Coronary artery (tissue), 2 donors: ENCODE results near the gene AASDH.

Source experiments
- DNase-seq: peaks from one replicate; pipeline ENCODE4 v3.0.0-alpha.2; 2017; ENCODE audit warnings: low spot score
- H3K27ac ChIP-seq, 2 donors: fragments of 200-600 bp; sonication (generic); one replicate each; pipeline ENCODE4 v1.5.1; 2016 to 2019
- H3K4me3 ChIP-seq: fragments of 200-600 bp; sonication (generic); 2 replicates; pipeline ENCODE4 v1.5.1; 2016; ENCODE audit warnings: mild to moderate bottlenecking, moderate library complexity
- TF ChIP-seq, protein P1 (sequence below): fragments of 200-600 bp; sonication (generic); IDR thresholded peaks from one replicate; pipeline ENCODE4 v1.5.1; 2019; ENCODE audit warnings: antibody characterized with exemption

The AASDH gene

GRCh38 chr4:56427179-56427578 lies 39.9 kb upstream of the AASDH start:
- no peak overlapping the region for H3K4me3 ChIP-seq
- TF ChIP-seq, protein P1, sequence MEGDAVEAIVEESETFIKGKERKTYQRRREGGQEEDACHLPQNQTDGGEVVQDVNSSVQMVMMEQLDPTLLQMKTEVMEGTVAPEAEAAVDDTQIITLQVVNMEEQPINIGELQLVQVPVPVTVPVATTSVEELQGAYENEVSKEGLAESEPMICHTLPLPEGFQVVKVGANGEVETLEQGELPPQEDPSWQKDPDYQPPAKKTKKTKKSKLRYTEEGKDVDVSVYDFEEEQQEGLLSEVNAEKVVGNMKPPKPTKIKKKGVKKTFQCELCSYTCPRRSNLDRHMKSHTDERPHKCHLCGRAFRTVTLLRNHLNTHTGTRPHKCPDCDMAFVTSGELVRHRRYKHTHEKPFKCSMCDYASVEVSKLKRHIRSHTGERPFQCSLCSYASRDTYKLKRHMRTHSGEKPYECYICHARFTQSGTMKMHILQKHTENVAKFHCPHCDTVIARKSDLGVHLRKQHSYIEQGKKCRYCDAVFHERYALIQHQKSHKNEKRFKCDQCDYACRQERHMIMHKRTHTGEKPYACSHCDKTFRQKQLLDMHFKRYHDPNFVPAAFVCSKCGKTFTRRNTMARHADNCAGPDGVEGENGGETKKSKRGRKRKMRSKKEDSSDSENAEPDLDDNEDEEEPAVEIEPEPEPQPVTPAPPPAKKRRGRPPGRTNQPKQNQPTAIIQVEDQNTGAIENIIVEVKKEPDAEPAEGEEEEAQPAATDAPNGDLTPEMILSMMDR = no peak
- DNase-seq = no peak
- no peak overlapping the region for H3K27ac ChIP-seq

GRCh38 chr4:56426273-56426672 lies 39.0 kb upstream of the AASDH start:
- Histone ChIP-seq H3K4me3 (no peak overlapping the region), H3K27ac (no peak overlapping the region)
- no peak for DNase-seq
- TF ChIP-seq, protein P1 = no peak

GRCh38 chr4:56425518-56425917 lies 38.2 kb upstream of the AASDH start:
- TF ChIP-seq, protein P1 = no peak
- Histone ChIP-seq H3K27ac (no peak overlapping the region), H3K4me3 (no peak overlapping the region)
- no peak for DNase-seq

DNA sequence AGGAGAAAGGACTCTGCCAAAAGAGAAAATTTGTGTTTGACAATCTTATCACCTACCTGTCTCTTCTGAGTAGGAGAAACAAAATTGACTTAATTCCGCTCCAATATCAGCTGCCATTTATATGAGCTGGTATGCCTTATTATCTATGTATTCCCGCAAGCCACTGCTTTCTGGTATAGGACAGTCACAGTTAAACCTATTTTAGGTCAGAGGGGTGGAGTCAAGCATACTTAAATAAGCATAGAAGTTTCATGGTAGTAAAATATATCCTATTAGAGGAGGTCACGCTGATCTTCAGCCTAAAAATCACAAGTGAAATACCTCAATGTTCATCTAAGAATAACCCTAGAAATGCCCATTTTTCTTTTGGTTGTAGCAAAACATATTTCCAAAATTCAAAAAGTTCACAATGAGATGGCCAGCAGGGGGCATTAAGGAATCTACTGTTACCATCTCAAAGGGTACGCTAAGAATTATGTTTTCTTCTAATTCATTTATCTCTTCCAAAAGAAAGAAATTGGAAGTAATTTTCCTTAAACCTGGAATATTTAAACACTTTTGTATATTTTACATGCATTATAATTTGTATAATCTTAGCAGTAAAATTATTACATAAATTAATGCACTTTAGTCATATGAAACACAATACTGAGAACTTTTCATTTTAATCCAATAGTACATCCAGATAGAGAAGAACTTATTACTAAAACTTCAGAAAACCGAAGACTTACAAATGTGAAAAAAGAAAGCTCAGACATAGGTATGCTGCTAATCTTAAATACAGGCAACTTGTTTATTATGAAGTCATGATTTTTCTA lies 37.6 kb upstream of the AASDH start:
- DNase-seq = no peak
- TF ChIP-seq, protein P1 = no peak
- Histone ChIP-seq H3K4me3 (no peak overlapping the region), H3K27ac (no peak overlapping the region)

- no peak for DNase-seq
- TF ChIP-seq, protein P1 = no peak
- no peak overlapping the region for H3K27ac ChIP-seq
- no peak overlapping the region for H3K4me3 ChIP-seq
Observed at GRCh38 chr4:56424176-56424575, 36.9 kb upstream of the AASDH start.

DNA sequence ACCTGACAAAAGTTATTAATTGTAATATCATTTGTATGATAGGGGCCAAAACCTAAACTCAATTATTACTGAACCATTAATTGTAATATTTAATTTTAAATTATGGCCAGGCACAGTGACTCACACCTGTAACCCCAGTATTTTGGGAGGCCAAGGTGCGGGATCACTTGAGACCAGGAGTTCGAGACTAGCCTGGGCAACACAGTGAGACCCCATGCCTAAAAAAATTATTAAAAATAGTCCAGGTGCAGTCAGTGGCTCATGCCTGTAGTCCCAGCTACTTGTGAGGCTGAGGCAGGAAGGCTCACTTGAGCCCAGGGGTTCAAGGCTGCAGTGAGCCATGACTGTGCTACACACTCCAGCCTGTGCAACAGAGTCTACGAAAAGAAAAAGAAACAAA lies 30.1 kb upstream of the AASDH start:
- TF ChIP-seq, protein P1 = no peak

DNA sequence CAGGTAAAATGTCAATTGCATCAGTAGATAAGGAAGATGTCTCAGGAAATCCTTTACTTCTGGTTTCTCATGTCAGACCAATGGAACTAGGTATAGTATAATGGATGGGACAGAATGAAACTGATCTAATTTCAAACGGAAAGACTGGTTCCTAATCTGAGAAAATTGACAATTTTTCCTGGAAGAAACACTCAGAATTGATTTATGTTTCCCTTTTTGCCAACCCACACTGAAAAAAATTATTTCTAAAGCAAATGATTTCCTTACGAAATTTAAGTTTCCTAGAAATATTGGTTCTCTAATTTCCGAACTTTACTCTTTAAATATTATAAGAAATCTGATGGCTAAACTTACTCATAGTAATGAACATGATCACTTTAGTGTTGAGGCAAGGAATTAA lies 29.1 kb upstream of the AASDH start:
- H3K4me3 ChIP-seq = no peak overlapping the region
- TF ChIP-seq, protein P1 = no peak
- no peak for DNase-seq
- no peak overlapping the region for H3K27ac ChIP-seq

More for the DNA sequence above, 30.1 kb upstream of the AASDH start:
- Histone ChIP-seq H3K4me3 (no peak overlapping the region), H3K27ac (no peak overlapping the region)
- DNase-seq = no peak
